K562 (cell line): ENCODE measurements around the gene SLC22A3. TPM values are rescaled to one million over a fixed set of nuclear protein-coding genes. Genes with fewer than 3 reads are reported as not detected.

ENCODE experiments used
- ATAC-seq: fragments of 200-7000 bp; cut with Tn5 transposase; 3 replicates; pipeline ENCODE4 v1.9.1; 2020; ENCODE audit warnings: moderate library complexity
- BruUV-seq: library from RNA; stranded (reverse); fragments of 400-500 nt; replicated peaks from 2 replicates; lab custom pipeline; 2021; lab: Mats Ljungman, UMichigan
- CTCF ChIA-PET: fragments of 300-600 bp; formaldehyde crosslinking; extraction: SDS; loops from one replicate; lab custom pipeline; 2021; ENCODE audit warnings: low intra/inter-chr PET ratio; lab: Yijun Ruan, JAX
- POLR2A ChIA-PET: fragments of 300-600, 350-650 bp; sonication (Branson Sonifier 250); formaldehyde crosslinking; extraction: SDS; loops from one replicate; lab custom pipeline; 2021; ENCODE audit warnings: antibody characterized with exemption, inconsistent platforms; lab: Yijun Ruan, JAX
- DNase-seq, 4 experiments: peaks; one replicate each; pipeline versions ENCODE4 v3.0.0 to v3.0.0-alpha.2; 2011 to 2018; ENCODE audit warnings: low spot score in 3 of 4, mixed read lengths in 3 of 4; ENCODE audit errors: extremely low read depth in 1 of 4
- FAIRE-seq: peaks from 2 replicates; lab custom pipeline; 2011; peaks lifted over from hg19 to GRCh38; lab: Jason Lieb, UNC
- H2AFZ ChIP-seq: 2 replicates; pipeline ENCODE4 v1.6.0; 2011; ENCODE audit warnings: low read depth, low read length, control low read depth, inconsistent platforms
- H3K27ac ChIP-seq: fragments of 200-600 bp; 3 replicates; pipeline ENCODE4 v1.8.0; 2011; ENCODE audit warnings: low read depth, mild to moderate bottlenecking, control low read depth, inconsistent platforms, low read length, moderate library complexity, mixed read lengths; ENCODE audit errors: extremely low read depth
- H3K27me3 ChIP-seq, 2 experiments: fragments of 300-600 bp in 1 of 2; 2 replicates in 1 of 2; 3 replicates in 1 of 2; pipeline versions ENCODE4 v1.6.0 to v1.8.0; 2011; ENCODE audit warnings: inconsistent platforms in 2 of 2, low read length in 2 of 2, mild to moderate bottlenecking in 1 of 2, mixed read lengths in 1 of 2, moderate library complexity in 1 of 2; ENCODE audit not compliant: control insufficient read depth in 2 of 2, insufficient read depth in 2 of 2
- H3K36me3 ChIP-seq: fragments of 300-600 bp; 3 replicates; pipeline ENCODE4 v1.8.0; 2011; ENCODE audit warnings: mild to moderate bottlenecking, low read length, inconsistent platforms; ENCODE audit not compliant: control insufficient read depth, insufficient read depth
- H3K4me1 ChIP-seq, 2 experiments: fragments of 200-600 bp in 1 of 2; replicated peaks in 1 of 2; 2 replicates in 1 of 2; 3 replicates in 1 of 2; pipeline versions ENCODE4 v1.5.1 to v1.8.0; 2011; ENCODE audit warnings: inconsistent platforms in 2 of 2, low read length in 2 of 2, mild to moderate bottlenecking in 1 of 2, mixed read lengths in 1 of 2, moderate library complexity in 1 of 2; ENCODE audit not compliant: control insufficient read depth in 2 of 2, insufficient read depth in 2 of 2
- H3K4me2 ChIP-seq: 2 replicates; pipeline ENCODE4 v1.6.1; 2011; ENCODE audit warnings: low read length, control low read depth, inconsistent platforms, mixed read lengths; ENCODE audit not compliant: insufficient read depth
- H3K4me3 ChIP-seq: fragments of 200-600 bp; sonication (generic), shearing (Covaris generic); 2 replicates; pipeline ENCODE4 v1.5.1; 2016; ENCODE audit warnings: control low read depth, inconsistent platforms
- H3K79me2 ChIP-seq: fragments of 200-600 bp; 3 replicates; pipeline ENCODE4 v1.8.0; 2011; ENCODE audit warnings: low read length, inconsistent platforms; ENCODE audit not compliant: control insufficient read depth, insufficient read depth
- H3K9ac ChIP-seq, 2 experiments: 2 replicates each; pipeline versions ENCODE4 v1.6.0 to v1.6.1; 2011; ENCODE audit warnings: low read depth in 2 of 2, low read length in 2 of 2, control low read depth in 1 of 2, inconsistent platforms in 1 of 2, mild to moderate bottlenecking in 1 of 2, mixed read lengths in 1 of 2; ENCODE audit not compliant: insufficient read depth in 1 of 2
- H3K9me1 ChIP-seq: one replicate; pipeline ENCODE4 v1.6.0; 2011; ENCODE audit warnings: inconsistent platforms, mild to moderate bottlenecking, low read length, moderate library complexity; ENCODE audit not compliant: control insufficient read depth, insufficient read depth
- H3K9me3 ChIP-seq: replicated peaks from 2 replicates; pipeline ENCODE4 v1.5.1; 2011; ENCODE audit warnings: low read depth, low read length, inconsistent platforms; ENCODE audit not compliant: control insufficient read depth, insufficient read depth
- H4K20me1 ChIP-seq: replicated peaks from 2 replicates; pipeline ENCODE4 v1.6.1; 2011; ENCODE audit warnings: low read length, inconsistent platforms, mixed read lengths; ENCODE audit not compliant: control insufficient read depth, insufficient read depth
- ID3 ChIP-seq, 2 experiments: fragments of 250-450 bp in 1 of 2; fragments of 450-650 bp in 1 of 2; sonication (Bioruptor Pico) in 1 of 2; IDR thresholded peaks; 2 replicates each; pipeline versions ENCODE4 v1.6.1 to v1.8.0; 2016 to 2021; ENCODE audit warnings: mild to moderate bottlenecking in 2 of 2, moderate library complexity in 2 of 2, missing compliant biosample characterization in 1 of 2, missing genetic modification characterization in 1 of 2
- JUN ChIP-seq, 2 experiments: sonication (generic) in 1 of 2; formaldehyde crosslinking in 1 of 2; IDR thresholded peaks; 2 replicates each; pipeline versions ENCODE4 v1.6.1 to v1.8.0; 2012 to 2022; ENCODE audit warnings: borderline replicate concordance in 2 of 2, mild to moderate bottlenecking in 2 of 2, improper control_type of control experiment in 1 of 2, low read depth in 1 of 2, low read length in 1 of 2, missing genetic modification reagents in 1 of 2
- SMAD1 ChIP-seq: fragments of 150-350 bp; IDR thresholded peaks from 2 replicates; pipeline ENCODE4 v1.6.1; 2014; ENCODE audit warnings: low read length, low read depth; ENCODE audit not compliant: partially characterized antibody
- SMC3 ChIP-seq: conservative IDR thresholded peaks from 2 replicates; pipeline ENCODE4 v1.6.1; 2011; ENCODE audit warnings: low read depth, low read length, improper control_type of control experiment; ENCODE audit not compliant: insufficient read depth
- SRSF7 ChIP-seq: fragments of 200-400 bp; formaldehyde crosslinking; optimal IDR thresholded peaks from 2 replicates; pipeline ENCODE3; 2017; ENCODE audit warnings: mild to moderate bottlenecking, low read depth, low read length
- ZNF316 ChIP-seq: fragments of 450-650 bp; IDR thresholded peaks from 2 replicates; pipeline ENCODE4 v1.6.1; 2016
- ZNF609 ChIP-seq: sonication (generic); formaldehyde crosslinking; IDR thresholded peaks from 2 replicates; pipeline ENCODE4 v1.8.1; 2023; ENCODE audit warnings: missing genetic modification reagents, mild to moderate bottlenecking, borderline replicate concordance
- WGBS: fragments of 100-300 bp; shearing (Covaris generic); methylation state at CpG from one replicate; pipeline ENCODE4 v1.1.6; 2016; ENCODE audit warnings: low coverage, mixed read lengths; ENCODE audit not compliant: insufficient coverage; ENCODE audit errors: missing lambda C conversion rate; 5-methylcytosine and 5-hydroxymethylcytosine counted together
- in situ Hi-C: fragments of 300-500 bp; cut with MboI; formaldehyde crosslinking; loops from 4 replicates; pipeline ENCODE4 v1.15.0; 2018; ENCODE audit warnings: inconsistent platforms, mixed read lengths
- intact Hi-C: fragments of 100-400 bp; cut with micrococcal nuclease; formaldehyde crosslinking; loops from 2 replicates; pipeline ENCODE4 v1.14.2; 2022
- polyA plus RNA-seq, 8 experiments: library from polyadenylated mRNA; depleted of rRNA in 4 of 8; stranded (reverse) in 5 of 8; unstranded in 3 of 8; fragments of >200 nt; fragmentation: Nextera tagmentation in 2 of 8; fragmentation: Illumina TruSeq in 1 of 8; extraction: Ambion mirVana in 2 of 8; extraction: Trizol in 1 of 8; gene quantifications; 2 replicates each; pipeline versions ENCODE4 v1.2.1 to v1.2.3, GENCODE V29; 2011 to 2014; ENCODE audit warnings: inconsistent platforms in 1 of 8, missing spikeins in 1 of 8
- total RNA-seq, 7 experiments: library from RNA; depleted of rRNA in 6 of 7; stranded (reverse); fragments of >200 nt in 6 of 7; fragmentation: Illumina TruSeq in 2 of 7; extraction: Trizol in 2 of 7; gene quantifications; 2 replicates each; pipeline versions ENCODE4 v1.2.1 to v1.2.3, GENCODE V29; 2011 to 2021; ENCODE audit warnings: low replicate concordance in 1 of 7

The SLC22A3 gene
- total and polyA plus RNA-seq, 9 of the 15 experiments (the other 6 are each of a cell fraction or from before 2014, with no cell fraction given) = not detected

- H3K9ac ChIP-seq = no peak overlapping the region
- no peaks in the 10 kb centered on the region for H3K36me3 ChIP-seq
- H2AFZ ChIP-seq = no peak overlapping the region
- in situ Hi-C loops = loop anchor here (5.0 to 10.0 kb wide), 2 partner anchors 313 to 590 kb away; no protein-coding TSS in a partner anchor
- no peaks in the 10 kb centered on the region; the same call in 1 of the 2 replicates for H4K20me1 ChIP-seq
- BruUV-seq = no TSS peak
- no peaks in the 10 kb centered on the region for H3K9me1 ChIP-seq
- FAIRE-seq (no peak), DNase-seq (no peak), ATAC-seq (no peak)
- ChIA-PET POLR2A (no interaction called here), CTCF (interaction anchor here (0.7 to 2.4 kb wide), 5 partner anchors 316 to 764 kb away, joined by 3 to 19 read pairs (median 4); no protein-coding TSS in a partner anchor)
- peaks cover 10 to 18% of the 10 kb centered on the region in 2 experiments for H3K27me3 ChIP-seq
- H3K4me1 ChIP-seq = no peaks in the 10 kb centered on the region
- no peak overlapping the region for H3K4me3 ChIP-seq
- H3K27ac ChIP-seq = no peak overlapping the region
- TF ChIP-seq ZNF609 (CRISPR knock-in tag) (no peak), JUN (IDR thresholded peaks at IDR 0.05; ENCODE audit: borderline replicate concordance, low read depth, low read length) (no peak), JUN (CRISPR knock-in tag; IDR thresholded peaks at IDR 0.05; ENCODE audit: borderline replicate concordance) (no peak), SRSF7 (no peak), ID3 (CRISPR knock-in tag; IDR thresholded peaks at IDR 0.05) (no peak), ID3 (tag; IDR thresholded peaks at IDR 0.05) (no peak), SMAD1 (no peak), ZNF316 (no peak), SMC3 (no peak)
- no peaks in the 10 kb centered on the region for H3K9me3 ChIP-seq
- no peak overlapping the region for H3K4me2 ChIP-seq
- no peaks in the 10 kb centered on the region for H3K79me2 ChIP-seq
- intact Hi-C loops = loop anchor here (5.0 to 10.0 kb wide), 2 partner anchors 190 to 368 kb away; no protein-coding TSS in a partner anchor
- WGBS = 5% methylated on average over 6 of the region's 6 CpGs
Measured at GRCh38 chr6:160455081-160455480, 106.9 kb downstream of the SLC22A3 start.
